HepG2 (cell line): ENCODE data around the gene CRHR1. TPM values are rescaled to one million over a fixed set of nuclear protein-coding genes. Genes with fewer than 3 reads are reported as not detected.

Source experiments
- ATAC-seq: fragments of 200-7000 bp; cut with Tn5 transposase; 3 replicates; pipeline ENCODE4 v1.9.1; 2020; ENCODE audit warnings: mild to moderate bottlenecking, moderate library complexity
- BruUV-seq: library from RNA; stranded (reverse); fragments of 400-500 nt; replicated peaks from 2 replicates; lab custom pipeline; 2021; lab: Mats Ljungman, UMichigan
- CTCF ChIA-PET: fragments of 300-600 bp; formaldehyde crosslinking; extraction: SDS; loops from one replicate; lab custom pipeline; 2021; ENCODE audit warnings: low total read pairs, inconsistent platforms, low intra/inter-chr PET ratio; lab: Yijun Ruan, JAX
- POLR2A ChIA-PET: fragments of 350-600 bp; sonication (Branson Sonifier 250); formaldehyde crosslinking; loops from one replicate; lab custom pipeline; 2020; ENCODE audit warnings: antibody characterized with exemption, inconsistent platforms; lab: Yijun Ruan, JAX
- DNase-seq: peaks from one replicate; pipeline ENCODE4 v3.0.0-alpha.2; 2015; ENCODE audit warnings: low spot score
- FAIRE-seq: peaks from 3 replicates; lab custom pipeline; 2011; peaks lifted over from hg19 to GRCh38; lab: Jason Lieb, UNC
- H2AFZ ChIP-seq: one replicate; pipeline ENCODE4 v1.6.1; 2011; ENCODE audit warnings: low read length, inconsistent platforms
- H3K27ac ChIP-seq: fragments of 300-600 bp; 3 replicates; pipeline ENCODE4 v1.8.0; 2011; ENCODE audit warnings: mixed run types, mild to moderate bottlenecking, mixed read lengths, low read length, inconsistent platforms; ENCODE audit not compliant: insufficient read depth; ENCODE audit errors: extremely low read length
- H3K27me3 ChIP-seq, 2 experiments: fragments of 200-600 bp in 1 of 2; 2 replicates in 1 of 2; 3 replicates in 1 of 2; pipeline versions ENCODE4 v1.6.0 to v1.8.0; 2011; ENCODE audit warnings: low read length in 2 of 2, mild to moderate bottlenecking in 2 of 2, moderate library complexity in 2 of 2, inconsistent platforms in 1 of 2; ENCODE audit not compliant: insufficient read depth in 2 of 2, control insufficient read depth in 1 of 2
- H3K36me3 ChIP-seq, 2 experiments: fragments of 200-600 bp in 1 of 2; replicated peaks in 1 of 2; 2 replicates in 1 of 2; 3 replicates in 1 of 2; pipeline versions ENCODE4 v1.5.1 to v1.8.0; 2011; ENCODE audit warnings: low read length in 2 of 2, inconsistent platforms in 1 of 2; ENCODE audit not compliant: insufficient read depth in 2 of 2, control insufficient read depth in 1 of 2
- H3K4me1 ChIP-seq: 2 replicates; pipeline ENCODE4 v1.5.1; 2012; ENCODE audit warnings: low read length, inconsistent platforms; ENCODE audit not compliant: insufficient read depth
- H3K4me2 ChIP-seq: 2 replicates; pipeline ENCODE4 v1.6.0; 2011; ENCODE audit warnings: low read depth, low read length, inconsistent platforms
- H3K4me3 ChIP-seq, 3 experiments: fragments of 200-600 bp in 1 of 3; sonication (generic), shearing (Covaris generic) in 1 of 3; replicated peaks in 1 of 3; 2 replicates each; pipeline ENCODE4 v1.5.1; 2011 to 2016; ENCODE audit warnings: low read length in 3 of 3, inconsistent platforms in 2 of 3, low read depth in 2 of 3, mild to moderate bottlenecking in 2 of 3, control low read depth in 1 of 3, mixed read lengths in 1 of 3; ENCODE audit not compliant: insufficient read depth in 1 of 3
- H3K79me2 ChIP-seq: one replicate; pipeline ENCODE4 v1.6.1; 2011; ENCODE audit warnings: low read length, inconsistent platforms; ENCODE audit not compliant: insufficient read depth
- H3K9ac ChIP-seq: 2 replicates; pipeline ENCODE4 v1.6.0; 2011; ENCODE audit warnings: mild to moderate bottlenecking, low read depth, low read length, inconsistent platforms; ENCODE audit not compliant: insufficient read depth
- H3K9me3 ChIP-seq: 2 replicates; pipeline ENCODE4 v1.5.1; 2012; ENCODE audit warnings: mild to moderate bottlenecking, low read length
- H4K20me1 ChIP-seq: 2 replicates; pipeline ENCODE4 v1.6.0; 2011; ENCODE audit warnings: inconsistent platforms, mild to moderate bottlenecking, low read length, moderate library complexity; ENCODE audit not compliant: insufficient read depth
- CBFB ChIP-seq: sonication (generic); formaldehyde crosslinking; IDR thresholded peaks from 2 replicates; pipeline ENCODE4 v1.4.0; 2020; ENCODE audit warnings: missing genetic modification reagents
- DPF2 ChIP-seq: sonication (generic); formaldehyde crosslinking; IDR thresholded peaks from 2 replicates; pipeline ENCODE4 v1.4.0; 2020; ENCODE audit warnings: mild to moderate bottlenecking, low read depth, missing genetic modification reagents, borderline replicate concordance
- ERF ChIP-seq: IDR thresholded peaks from 2 replicates; pipeline ENCODE4 v1.6.1; 2018; ENCODE audit warnings: missing biosample characterization, missing genetic modification reagents
- GTF2F1 ChIP-seq: fragments of 150-350 bp; IDR thresholded peaks from 2 replicates; pipeline ENCODE4 v1.6.1; 2014; ENCODE audit warnings: low read length
- HNRNPLL ChIP-seq: fragments of 200-400 bp; formaldehyde crosslinking; IDR thresholded peaks from 2 replicates; pipeline ENCODE4 v1.6.1; 2017; ENCODE audit warnings: mild to moderate bottlenecking, low read depth, low read length; ENCODE audit not compliant: poor library complexity, severe bottlenecking
- MAFF ChIP-seq: IDR thresholded peaks from 2 replicates; pipeline ENCODE4 v1.6.1; 2011; ENCODE audit warnings: low read depth, low read length, improper control_type of control experiment
- MAFK ChIP-seq, 2 experiments: IDR thresholded peaks in 1 of 2; conservative IDR thresholded peaks in 1 of 2; 2 replicates each; pipeline ENCODE4 v1.6.1; 2011; ENCODE audit warnings: improper control_type of control experiment in 2 of 2, low read length in 2 of 2
- MTA1 ChIP-seq: sonication (generic); formaldehyde crosslinking; IDR thresholded peaks from 2 replicates; pipeline ENCODE4 v1.4.0; 2020; ENCODE audit warnings: missing genetic modification reagents, mild to moderate bottlenecking, borderline replicate concordance
- NCOA5 ChIP-seq: sonication (generic); formaldehyde crosslinking; IDR thresholded peaks from 2 replicates; pipeline ENCODE4 v1.4.0; 2020; ENCODE audit warnings: missing genetic modification reagents
- NFE2L1 ChIP-seq: sonication (generic); formaldehyde crosslinking; IDR thresholded peaks from 2 replicates; pipeline ENCODE4 v1.4.0; 2020; ENCODE audit warnings: missing genetic modification reagents, mild to moderate bottlenecking, borderline replicate concordance
- POGZ ChIP-seq: sonication (generic); formaldehyde crosslinking; IDR thresholded peaks from 2 replicates; pipeline ENCODE4 v1.4.0; 2020; ENCODE audit warnings: mild to moderate bottlenecking, missing genetic modification reagents
- TP53 ChIP-seq: sonication (generic); formaldehyde crosslinking; conservative IDR thresholded peaks from 2 replicates; pipeline ENCODE4 v1.4.0; 2020; ENCODE audit warnings: missing genetic modification reagents
- ZFX ChIP-seq: sonication (generic); formaldehyde crosslinking; IDR thresholded peaks from 2 replicates; pipeline ENCODE4 v1.4.0; 2020; ENCODE audit warnings: mild to moderate bottlenecking, low read depth, missing genetic modification reagents, moderate library complexity
- ZKSCAN5 ChIP-seq: sonication (generic); formaldehyde crosslinking; IDR thresholded peaks from 2 replicates; pipeline ENCODE4 v1.5.1; 2020; ENCODE audit warnings: mild to moderate bottlenecking, missing genetic modification reagents
- ZNF562 ChIP-seq: sonication (generic); formaldehyde crosslinking; IDR thresholded peaks from 2 replicates; pipeline ENCODE4 v1.8.0; 2022; ENCODE audit warnings: missing genetic modification reagents, borderline replicate concordance
- ZNF720 ChIP-seq: sonication (generic); formaldehyde crosslinking; IDR thresholded peaks from 2 replicates; pipeline ENCODE4 v1.4.0; 2020; ENCODE audit warnings: missing genetic modification reagents
- ZNF891 ChIP-seq: sonication (generic); formaldehyde crosslinking; IDR thresholded peaks from 2 replicates; pipeline ENCODE4 v1.5.0; 2020; ENCODE audit warnings: mild to moderate bottlenecking, missing genetic modification reagents
- WGBS: methylation state at CpG from one replicate; pipeline ENCODE4 v1.1.6; 2017; ENCODE audit warnings: low lambda C conversion rate; 5-methylcytosine and 5-hydroxymethylcytosine counted together
- in situ Hi-C: cut with HindIII; loops from 2 replicates; pipeline ENCODE4 v1.10.0; 2017; ENCODE audit warnings: low pct_unique_long_range_greater_than_20kb; ENCODE audit not compliant: extremely low pct_ligation_motif_present
- intact Hi-C: fragments of 100-400 bp; cut with micrococcal nuclease; formaldehyde crosslinking; loops from one replicate; pipeline ENCODE4 v1.10.0; 2022; ENCODE audit not compliant: unreplicated experiment
- polyA plus RNA-seq, 8 experiments: library from polyadenylated mRNA; depleted of rRNA in 3 of 8; stranded (reverse) in 7 of 8; unstranded in 1 of 8; fragments of >200 nt; fragmentation: Illumina TruSeq in 4 of 8; extraction: Trizol in 4 of 8; gene quantifications; 2 replicates each; pipeline versions ENCODE4 v1.2.1 to v1.2.3, GENCODE V29; 2011 to 2016; ENCODE audit warnings: low read depth in 4 of 8, missing spikeins in 1 of 8, mixed read lengths in 1 of 8; ENCODE audit not compliant: insufficient read depth in 1 of 8
- total RNA-seq, 5 experiments: library from RNA; depleted of rRNA; stranded (reverse); fragments of >200 nt; fragmentation: Illumina TruSeq; extraction: Trizol; gene quantifications; 2 replicates each; pipeline ENCODE4 v1.2.3, GENCODE V29; 2016; ENCODE audit warnings: low read depth in 1 of 5
- TF ChIP-seq, protein P1 (sequence below), 2 experiments: sonication (generic) in 1 of 2; formaldehyde crosslinking in 1 of 2; IDR thresholded peaks; 2 replicates each; pipeline versions ENCODE4 v1.4.0 to v1.6.1; 2018 to 2020; ENCODE audit warnings: missing genetic modification reagents in 2 of 2, borderline replicate concordance in 1 of 2, low read depth in 1 of 2, mild to moderate bottlenecking in 1 of 2, missing biosample characterization in 1 of 2

The CRHR1 gene
- total and polyA plus RNA-seq, 2 of the 13 experiments (the other 11 are each of a cell fraction or from before 2014, with no cell fraction given): not detected

DNA sequence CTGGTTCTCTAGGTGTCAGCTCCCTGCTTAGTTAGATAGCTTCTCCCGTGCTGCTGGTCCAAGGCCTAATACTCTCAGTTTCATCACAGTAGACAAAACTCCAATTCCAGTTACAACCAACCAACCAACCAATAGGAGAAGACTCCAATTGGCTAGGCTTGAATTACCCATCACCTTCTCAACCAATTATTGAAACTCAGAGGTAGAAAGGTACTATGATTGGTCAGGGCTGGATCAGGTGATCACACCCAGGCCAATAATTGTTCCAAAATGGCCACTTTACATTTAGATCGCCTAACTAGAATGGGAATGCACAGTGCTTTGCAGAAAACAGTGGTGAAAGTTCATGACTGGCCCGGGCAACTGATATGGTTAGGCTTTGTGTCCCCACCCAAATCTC lies 49.5 kb upstream of the CRHR1 start:
- Histone ChIP-seq H3K36me3 (no peaks in the 10 kb centered on the region), H3K4me2 (no peak overlapping the region), H3K27ac (no peak overlapping the region), H3K9me3 (peaks cover 26% of the 10 kb centered on the region), H3K9ac (no peak overlapping the region), H3K79me2 (no peaks in the 10 kb centered on the region), H2AFZ (no peak overlapping the region), H3K4me1 (no peaks in the 10 kb centered on the region), H3K4me3 (no peak overlapping the region), H3K27me3 (peaks cover 1 to 4% of the 10 kb centered on the region in 2 experiments; a peak in 1 of 5 replicates), H4K20me1 (no peaks in the 10 kb centered on the region)
- BruUV-seq: no TSS peak
- no peak for ATAC-seq
- no peak for TF ChIP-seq CBFB (CRISPR knock-in tag)
- DNase-seq: no peak
- no peak for FAIRE-seq
- in situ Hi-C loops: no loop called here
- ChIA-PET POLR2A (no interaction called here), CTCF (no interaction called here)
- intact Hi-C loops: no loop called here
- 0% methylated on average over 3 of the region's 3 CpGs for WGBS

DNA sequence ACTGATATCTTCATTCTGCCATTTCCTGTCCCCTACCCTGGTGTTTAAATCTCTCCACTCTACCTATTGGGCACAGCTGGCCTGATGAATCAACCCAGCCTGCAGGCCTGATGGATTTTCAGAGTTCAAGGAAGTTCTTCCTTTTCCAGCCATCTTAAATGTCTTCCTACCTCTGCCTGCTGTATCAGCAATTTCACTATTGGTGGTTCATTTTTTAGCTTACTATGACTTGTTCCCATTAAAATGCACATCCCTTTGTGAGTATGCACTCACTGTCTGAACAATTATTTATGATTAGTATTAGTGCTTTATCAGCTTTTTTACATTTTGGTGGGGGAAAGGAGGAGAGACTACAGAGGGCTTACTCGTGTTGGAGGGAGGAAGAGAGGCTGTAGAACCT lies 48.6 kb upstream of the CRHR1 start:
- Histone ChIP-seq H2AFZ (no peak overlapping the region), H3K27me3 (peaks cover 1 to 4% of the 10 kb centered on the region in 2 experiments; a peak in 1 of 5 replicates), H3K4me1 (no peaks in the 10 kb centered on the region), H4K20me1 (no peaks in the 10 kb centered on the region), H3K4me2 (no peak overlapping the region), H3K9ac (no peak overlapping the region), H3K27ac (no peak overlapping the region), H3K36me3 (no peaks in the 10 kb centered on the region), H3K9me3 (peaks cover 20% of the 10 kb centered on the region), H3K4me3 (no peak overlapping the region), H3K79me2 (no peaks in the 10 kb centered on the region)
- ChIA-PET POLR2A (no interaction called here), CTCF (no interaction called here)
- intact Hi-C loops: no loop called here
- in situ Hi-C loops: no loop called here
- BruUV-seq: no TSS peak
- no peak for ATAC-seq
- no peak for DNase-seq
- TF ChIP-seq GTF2F1 (no peak), ZNF891 (CRISPR knock-in tag) (no peak), DPF2 (no peak), POGZ (no peak), ZFX (no peak), MTA1 (CRISPR knock-in tag) (no peak), MAFF (peak; percentile 82), ZNF720 (CRISPR knock-in tag) (no peak), ZNF562 (CRISPR knock-in tag) (no peak), NCOA5 (no peak), TP53 (CRISPR knock-in tag) (no peak), MAFK (conservative IDR thresholded peaks at IDR 0.05 in 1 of 2, IDR thresholded peaks at IDR 0.05 in 1 of 2; ENCODE audit: low read length in 2 of 2) (peak; percentile 78 to 89), ERF (no peak), ZKSCAN5 (CRISPR knock-in tag) (no peak), HNRNPLL (no peak), NFE2L1 (CRISPR knock-in tag) (no peak)
- TF ChIP-seq, protein P1, sequence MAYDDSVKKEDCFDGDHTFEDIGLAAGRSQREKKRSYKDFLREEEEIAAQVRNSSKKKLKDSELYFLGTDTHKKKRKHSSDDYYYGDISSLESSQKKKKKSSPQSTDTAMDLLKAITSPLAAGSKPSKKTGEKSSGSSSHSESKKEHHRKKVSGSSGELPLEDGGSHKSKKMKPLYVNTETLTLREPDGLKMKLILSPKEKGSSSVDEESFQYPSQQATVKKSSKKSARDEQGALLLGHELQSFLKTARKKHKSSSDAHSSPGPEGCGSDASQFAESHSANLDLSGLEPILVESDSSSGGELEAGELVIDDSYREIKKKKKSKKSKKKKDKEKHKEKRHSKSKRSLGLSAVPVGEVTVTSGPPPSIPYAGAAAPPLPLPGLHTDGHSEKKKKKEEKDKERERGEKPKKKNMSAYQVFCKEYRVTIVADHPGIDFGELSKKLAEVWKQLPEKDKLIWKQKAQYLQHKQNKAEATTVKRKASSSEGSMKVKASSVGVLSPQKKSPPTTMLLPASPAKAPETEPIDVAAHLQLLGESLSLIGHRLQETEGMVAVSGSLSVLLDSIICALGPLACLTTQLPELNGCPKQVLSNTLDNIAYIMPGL (CRISPR knock-in tag; IDR thresholded peaks at IDR 0.05; ENCODE audit: borderline replicate concordance in 1 of 2, low read depth in 1 of 2): no peak
- no peak for FAIRE-seq
- WGBS: 0% methylated on average over 1 of the region's 1 CpG
